GM12891 (cell line): ENCODE measurements around the gene VPS51.

Experiments used
- PAX5 ChIP-seq: IDR thresholded peaks from 2 replicates; pipeline ENCODE4 v1.6.1; 2011; ENCODE audit warnings: low read length, moderate library complexity, mild to moderate bottlenecking; ENCODE audit not compliant: insufficient read depth, severe bottlenecking
- POLR2A ChIP-seq: IDR thresholded peaks from 2 replicates; pipeline ENCODE4 v1.6.1; 2011; ENCODE audit warnings: low read depth, low read length, control low read depth
- POLR2AphosphoS5 ChIP-seq: IDR thresholded peaks from 2 replicates; pipeline ENCODE4 v1.6.1; 2011; ENCODE audit warnings: low read depth, low read length, control low read depth
- POU2F2 ChIP-seq: IDR thresholded peaks from 2 replicates; pipeline ENCODE4 v1.6.1; 2011; ENCODE audit warnings: low read depth, mild to moderate bottlenecking, control low read depth, low read length, moderate library complexity
- SPI1 ChIP-seq: IDR thresholded peaks from 2 replicates; pipeline ENCODE4 v1.6.1; 2011; ENCODE audit warnings: low read depth, low read length, control low read depth
- TAF1 ChIP-seq: IDR thresholded peaks from 2 replicates; pipeline ENCODE4 v1.6.1; 2011; ENCODE audit warnings: low read depth, low read length, control low read depth

- TF ChIP-seq POLR2AphosphoS5 = no peak
- TF ChIP-seq POLR2A = no peak
- no peak for TF ChIP-seq TAF1
- no peak for TF ChIP-seq SPI1
- no peak for TF ChIP-seq POU2F2
- TF ChIP-seq PAX5 = no peak
Observed at GRCh38 chr11:65119670-65119995, 23.6 kb downstream of the VPS51 start.
